Adrenal gland (tissue), 12 donors: ENCODE measurements around the gene ADAMTS9. TPM values are rescaled to one million over a fixed set of nuclear protein-coding genes. Genes with fewer than 3 reads are reported as not detected.

Experiments
- DNase-seq, 7 donors: peaks; one replicate each; pipeline ENCODE4 v3.0.0-alpha.2; 2019 to 2020
- H3K27ac ChIP-seq, 5 donors: fragments of 200-600 bp; sonication (generic) in 4 of 5; 1 replicate in 3 of 5; 2 replicates in 2 of 5; pipeline versions ENCODE4 v1.5.1 to v1.8.0; 2016 to 2020; ENCODE audit warnings: mild to moderate bottlenecking in 1 of 5
- H3K27me3 ChIP-seq: fragments of 200-600 bp; 2 replicates; pipeline ENCODE4 v1.8.0; 2021
- H3K36me3 ChIP-seq, 2 donors: fragments of 200-600 bp; replicated peaks in 1 of 2; 1 replicate in 1 of 2; 2 replicates in 1 of 2; pipeline versions ENCODE4 v1.5.1 to v1.8.0; 2018 to 2022
- H3K4me1 ChIP-seq, 2 donors: fragments of 200-600 bp; replicated peaks in 1 of 2; 1 replicate in 1 of 2; 2 replicates in 1 of 2; pipeline versions ENCODE4 v1.5.1 to v1.8.0; 2018 to 2021
- H3K4me3 ChIP-seq, 4 donors: fragments of 200-600 bp; sonication (generic) in 3 of 4; one replicate each; pipeline ENCODE4 v1.5.1; 2016 to 2018
- H3K9me3 ChIP-seq, 3 donors: fragments of 200-600 bp; sonication (generic) in 1 of 3; replicated peaks in 1 of 3; 1 replicate in 2 of 3; 2 replicates in 1 of 3; pipeline versions ENCODE4 v1.5.1 to v1.8.0; 2016 to 2021
- POLR2A ChIP-seq, 2 donors: fragments of 450-650 bp; IDR thresholded peaks; one replicate each; pipeline ENCODE4 v1.6.1; 2017; ENCODE audit warnings: antibody characterized with exemption in 2 of 2, mild to moderate bottlenecking in 2 of 2, moderate library complexity in 1 of 2
- WGBS, 4 donors: extraction: QIAGEN DNeasy Blood & Tissue Kit in 2 of 4; methylation state at CpG; one replicate each; pipeline versions ENCODE4 v1.1.5 to v1.1.7; 2013 to 2017; 5-methylcytosine and 5-hydroxymethylcytosine counted together
- intact Hi-C, 2 donors: fragments of 100-400 bp; cut with DNase I; formaldehyde crosslinking; loops; one replicate each; pipeline versions ENCODE4 v1.14.1 to v1.15.0; 2022 to 2023
- polyA plus RNA-seq, 3 donors: library from polyadenylated mRNA; stranded (reverse); fragments of 200-250 nt in 2 of 3; fragments of 350-450 nt in 1 of 3; fragmentation: Illumina TruSeq in 1 of 3; extraction: RNeasy Lipid Tissue Mini Kit (QIAGEN cat#74804) in 1 of 3; gene quantifications; one replicate each; pipeline ENCODE4 v1.2.3, GENCODE V29; 2013 to 2014
- total RNA-seq, 9 donors: library from RNA; depleted of rRNA in 4 of 9; stranded (reverse); fragments of >200 nt in 4 of 9; fragments of 120-200 nt in 1 of 9; fragmentation: NEBNext Ultra II Directional in 1 of 9; extraction: Animal tissue kit (Norgen Biotek cat#: 25700) in 1 of 9; gene quantifications; one replicate each; pipeline versions ENCODE4 v1.1.0 to v1.2.4, GENCODE V29; 2013 to 2023
- TF ChIP-seq, protein P1 (sequence below), 6 experiments: fragments of 450-650 bp in 4 of 6; fragments of 200-600 bp in 2 of 6; sonication (generic) in 1 of 6; IDR thresholded peaks; 1 replicate in 5 of 6; 2 replicates in 1 of 6; pipeline versions ENCODE4 v1.5.1 to v1.8.0; 2016 to 2021; ENCODE audit warnings: antibody characterized with exemption in 6 of 6, mild to moderate bottlenecking in 2 of 6, moderate library complexity in 1 of 6
- donor health status: healthy with polysubstance abuse.
- donor health status: Bipolar disorder and iron deficiency.
- donor health status: DM: yes; HTN: yes; CAD: no.
- donor health status: DM: no; HTN: no; CAD: no.
- donor health status: DM: no; HTN: no; CAD: no.
- donor health status: DM: yes; HTN: yes; CAD: no.

Gene ADAMTS9
- total and polyA plus RNA-seq, 12 donors: 5.1 to 51.2 (median 22.0) TPM

GRCh38 chr3:64654013-64654412 is 33.8 kb downstream of the ADAMTS9 start:
- H3K4me1 ChIP-seq: no peaks in the 10 kb centered on the region
- TF ChIP-seq, protein P1, sequence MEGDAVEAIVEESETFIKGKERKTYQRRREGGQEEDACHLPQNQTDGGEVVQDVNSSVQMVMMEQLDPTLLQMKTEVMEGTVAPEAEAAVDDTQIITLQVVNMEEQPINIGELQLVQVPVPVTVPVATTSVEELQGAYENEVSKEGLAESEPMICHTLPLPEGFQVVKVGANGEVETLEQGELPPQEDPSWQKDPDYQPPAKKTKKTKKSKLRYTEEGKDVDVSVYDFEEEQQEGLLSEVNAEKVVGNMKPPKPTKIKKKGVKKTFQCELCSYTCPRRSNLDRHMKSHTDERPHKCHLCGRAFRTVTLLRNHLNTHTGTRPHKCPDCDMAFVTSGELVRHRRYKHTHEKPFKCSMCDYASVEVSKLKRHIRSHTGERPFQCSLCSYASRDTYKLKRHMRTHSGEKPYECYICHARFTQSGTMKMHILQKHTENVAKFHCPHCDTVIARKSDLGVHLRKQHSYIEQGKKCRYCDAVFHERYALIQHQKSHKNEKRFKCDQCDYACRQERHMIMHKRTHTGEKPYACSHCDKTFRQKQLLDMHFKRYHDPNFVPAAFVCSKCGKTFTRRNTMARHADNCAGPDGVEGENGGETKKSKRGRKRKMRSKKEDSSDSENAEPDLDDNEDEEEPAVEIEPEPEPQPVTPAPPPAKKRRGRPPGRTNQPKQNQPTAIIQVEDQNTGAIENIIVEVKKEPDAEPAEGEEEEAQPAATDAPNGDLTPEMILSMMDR (IDR thresholded peaks at IDR 0.05): no peak
- TF ChIP-seq POLR2A (IDR thresholded peaks at IDR 0.05): no peak
- H3K27me3 ChIP-seq: no peaks in the 10 kb centered on the region
- intact Hi-C loops: no loop called here
- no peak overlapping the region for H3K4me3 ChIP-seq
- H3K9me3 ChIP-seq: no peaks in the 10 kb centered on the region
- DNase-seq: no peak
- 91 to 98% (median 96%) methylated on average over 5 of the region's 5 CpGs for WGBS, 4 donors
- peaks cover 0 to 12% of the 10 kb centered on the region in 2 donors for H3K36me3 ChIP-seq
- H3K27ac ChIP-seq: no peak overlapping the region

GRCh38 chr3:64653101-64653500 is 34.7 kb downstream of the ADAMTS9 start:
- H3K27ac ChIP-seq: no peak overlapping the region
- peaks cover 0 to 12% of the 10 kb centered on the region in 2 donors for H3K36me3 ChIP-seq

GRCh38 chr3:64651741-64652241 is 36.0 kb downstream of the ADAMTS9 start:
- H3K27me3 ChIP-seq: no peaks in the 10 kb centered on the region
- 70 to 79% (median 74%) methylated on average over 2 of the region's 2 CpGs for WGBS, 4 donors
- TF ChIP-seq, protein P1 (IDR thresholded peaks at IDR 0.05): no peak
- no peak for TF ChIP-seq POLR2A (IDR thresholded peaks at IDR 0.05)
- no peaks in the 10 kb centered on the region for H3K9me3 ChIP-seq
- no peak overlapping the region for H3K4me3 ChIP-seq
- intact Hi-C loops: no loop called here
- H3K27ac ChIP-seq: peak overlapping the region in 1 of 5 donors; percentile 21
- peaks cover 0 to 12% of the 10 kb centered on the region in 2 donors for H3K36me3 ChIP-seq
- DNase-seq: no peak
- no peaks in the 10 kb centered on the region for H3K4me1 ChIP-seq

More at GRCh38 chr3:64653101-64653500, 34.7 kb downstream of the ADAMTS9 start:
- intact Hi-C loops: no loop called here
- DNase-seq: no peak
- WGBS, 4 donors: 81 to 85% (median 82%) methylated on average over 3 of the region's 3 CpGs
- H3K4me3 ChIP-seq: no peak overlapping the region
- no peaks in the 10 kb centered on the region for H3K9me3 ChIP-seq
- no peaks in the 10 kb centered on the region for H3K27me3 ChIP-seq
- H3K4me1 ChIP-seq: no peaks in the 10 kb centered on the region
- no peak for TF ChIP-seq POLR2A (IDR thresholded peaks at IDR 0.05)
- TF ChIP-seq, protein P1 (IDR thresholded peaks at IDR 0.05): no peak

GRCh38 chr3:64651303-64651702 is 36.5 kb downstream of the ADAMTS9 start:
- Histone ChIP-seq H3K9me3 (no peaks in the 10 kb centered on the region), H3K4me3 (no peak overlapping the region), H3K27ac (peak overlapping the region in 1 of 5 donors; percentile 21), H3K27me3 (no peaks in the 10 kb centered on the region), H3K4me1 (no peaks in the 10 kb centered on the region), H3K36me3 (peaks cover 0 to 12% of the 10 kb centered on the region in 2 donors)
- DNase-seq: no peak
- TF ChIP-seq POLR2A (IDR thresholded peaks at IDR 0.05): no peak
- TF ChIP-seq, protein P1 (IDR thresholded peaks at IDR 0.05): no peak
- intact Hi-C loops: no loop called here
- WGBS, 4 donors: 73 to 88% (median 82%) methylated on average over 3 of the region's 3 CpGs
